HK-2 (cell line): ENCODE measurements around the gene UEVLD.

Experiments
- DNase-seq: peaks from one replicate; pipeline ENCODE4 v3.0.0-alpha.2; 2018; ENCODE audit not compliant: unreplicated experiment

The UEVLD gene

DNA sequence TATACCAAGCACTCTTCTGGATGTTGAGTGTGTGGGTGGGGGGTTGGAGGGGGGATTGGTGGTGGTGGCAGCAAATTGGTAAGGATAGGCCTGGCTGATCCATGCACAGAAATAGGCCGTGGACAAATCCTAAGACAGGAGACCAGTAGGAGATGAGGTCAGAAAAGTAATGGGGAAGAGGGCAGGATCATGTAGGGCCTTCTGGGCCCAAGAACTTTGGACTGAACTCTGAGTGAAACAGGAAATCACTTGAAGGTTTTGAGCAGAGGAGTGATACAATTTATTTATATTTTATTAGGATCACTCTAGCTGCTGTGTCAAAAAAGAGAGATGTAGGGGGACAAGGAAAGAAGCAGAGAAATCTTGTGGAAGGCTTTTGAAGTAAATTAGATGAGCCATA, 90.5 kb downstream of the UEVLD start:
- DNase-seq, result no peak

DNA sequence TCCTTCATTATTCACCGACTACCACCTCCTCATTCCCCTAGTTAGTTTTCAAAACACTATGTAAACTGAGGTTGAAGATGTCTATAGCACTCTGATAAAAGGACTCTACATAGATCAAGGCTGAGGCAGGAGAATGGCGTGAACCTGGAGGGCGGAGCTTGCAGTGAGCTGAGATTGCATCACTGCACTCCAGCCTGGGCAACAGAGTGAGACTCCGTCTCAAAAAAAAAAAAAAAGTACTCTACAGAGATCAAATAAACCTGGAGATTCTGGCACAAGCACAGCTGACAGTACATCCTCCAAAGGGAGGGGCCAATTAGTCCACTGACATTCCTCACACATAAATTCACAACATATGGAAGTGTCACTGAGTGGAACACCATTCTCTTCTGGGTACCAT, 92.8 kb downstream of the UEVLD start:
- DNase-seq, result no peak

DNA sequence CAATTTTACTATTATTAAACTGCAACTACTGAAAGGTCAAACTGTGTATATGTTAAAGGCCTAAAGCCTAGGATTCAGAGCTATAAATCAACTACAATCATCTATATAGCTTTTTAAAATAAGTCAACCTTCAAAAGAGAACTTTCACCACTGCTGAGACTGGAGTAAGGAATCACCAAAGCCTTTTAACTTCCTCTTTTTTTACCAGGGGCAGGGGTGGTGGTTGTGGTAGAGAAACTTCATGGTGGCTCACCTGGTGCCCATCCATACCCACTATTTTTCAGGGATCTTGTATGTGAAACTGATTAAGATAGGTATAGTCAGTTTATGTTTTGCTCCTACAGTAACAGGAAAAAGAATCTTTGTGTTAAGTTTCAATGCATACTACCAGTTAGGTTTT, 93.3 kb downstream of the UEVLD start:
- DNase-seq, result no peak

DNA sequence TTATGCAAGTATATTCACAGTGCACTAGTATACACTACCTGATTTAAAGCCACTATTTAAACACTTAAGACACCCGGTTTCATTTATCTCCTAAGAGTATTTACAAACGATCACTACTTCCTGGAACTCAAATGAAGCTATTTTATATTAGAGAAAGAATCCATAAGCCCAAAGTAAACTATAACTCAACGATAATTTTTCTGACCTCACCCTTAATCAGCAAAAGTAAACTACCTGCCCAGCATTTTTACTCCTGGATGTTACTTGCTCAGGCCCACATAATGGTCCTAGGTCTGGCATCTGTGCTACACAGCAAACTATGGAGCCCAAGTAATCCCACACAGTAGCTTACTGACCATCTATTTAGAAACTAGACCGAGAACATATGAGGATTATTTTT, 95.2 kb downstream of the UEVLD start:
- DNase-seq, result no peak

DNA sequence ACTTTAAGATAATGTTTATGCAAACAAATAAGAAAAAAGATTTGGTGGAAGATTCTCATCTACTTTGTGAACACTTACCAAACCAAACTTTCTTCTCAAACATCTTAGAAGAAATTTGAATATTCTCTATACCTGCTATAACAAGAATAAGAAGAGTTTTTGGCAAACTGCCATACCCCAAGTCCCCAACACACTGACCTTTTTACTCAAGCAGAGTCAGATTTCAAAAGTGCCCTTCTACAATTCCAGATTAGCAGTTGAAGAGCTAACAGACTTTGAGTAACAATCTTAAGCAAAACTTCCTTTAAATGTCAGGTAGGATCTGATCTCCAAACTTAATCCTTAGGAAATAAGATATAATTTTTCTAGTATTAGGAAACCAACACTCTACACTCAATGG, 95.6 kb downstream of the UEVLD start:
- DNase-seq, result no peak

DNA sequence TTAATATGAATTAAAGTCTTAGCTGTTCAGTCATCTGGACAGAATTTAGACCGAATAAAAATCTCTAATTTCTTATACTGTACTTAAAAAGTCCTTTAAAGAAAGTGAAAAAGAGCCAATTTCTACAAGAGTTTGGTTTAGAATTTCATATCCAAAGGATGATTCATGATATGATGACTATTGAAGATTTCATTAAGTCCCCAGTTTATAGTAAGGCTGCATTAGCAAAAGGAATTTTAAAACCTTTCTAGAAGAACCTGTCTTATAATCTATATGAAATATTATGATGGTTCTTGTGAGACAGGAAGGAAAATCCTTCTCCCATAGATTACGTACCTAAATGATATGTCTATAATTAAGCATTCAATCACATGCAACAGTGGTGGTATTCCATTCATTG, 96.6 kb downstream of the UEVLD start:
- no peak for DNase-seq

DNA sequence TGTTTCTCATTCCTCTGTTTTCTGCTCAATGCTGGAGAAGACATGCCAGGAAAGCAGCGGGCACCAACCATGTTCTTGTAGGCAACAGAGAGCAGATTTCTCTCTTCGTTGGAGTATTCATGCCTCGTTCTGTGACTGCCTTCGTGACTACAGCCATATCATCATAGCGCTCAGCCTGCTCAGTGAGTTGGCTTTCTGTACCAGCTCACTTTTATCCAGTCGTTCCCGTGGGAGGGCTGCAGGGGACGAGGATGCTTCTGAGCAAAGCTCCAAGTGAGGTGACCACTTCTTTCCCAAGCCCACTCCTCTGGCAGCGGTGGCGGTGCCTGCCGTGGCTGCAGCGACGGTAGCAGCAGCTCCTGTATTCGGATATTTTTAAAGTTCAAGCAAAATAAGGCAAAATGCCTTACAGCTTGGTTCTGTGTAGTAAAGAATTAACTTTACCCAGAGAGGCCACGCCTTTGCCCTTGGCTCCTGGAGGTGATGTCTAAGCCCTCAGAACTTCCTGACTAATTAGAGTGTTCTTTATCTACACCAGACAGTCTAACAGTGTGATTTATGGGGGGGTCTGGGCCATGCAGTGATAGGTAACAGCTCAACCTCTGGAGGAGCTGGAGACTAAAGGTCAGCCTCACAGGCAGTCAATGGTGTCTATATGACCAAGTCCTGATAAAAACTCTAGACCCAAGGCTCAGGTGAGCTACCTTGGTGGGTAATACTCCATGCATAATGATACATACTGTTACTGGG, 97.6 kb downstream of the UEVLD start:
- DNase-seq, result no peak

DNA sequence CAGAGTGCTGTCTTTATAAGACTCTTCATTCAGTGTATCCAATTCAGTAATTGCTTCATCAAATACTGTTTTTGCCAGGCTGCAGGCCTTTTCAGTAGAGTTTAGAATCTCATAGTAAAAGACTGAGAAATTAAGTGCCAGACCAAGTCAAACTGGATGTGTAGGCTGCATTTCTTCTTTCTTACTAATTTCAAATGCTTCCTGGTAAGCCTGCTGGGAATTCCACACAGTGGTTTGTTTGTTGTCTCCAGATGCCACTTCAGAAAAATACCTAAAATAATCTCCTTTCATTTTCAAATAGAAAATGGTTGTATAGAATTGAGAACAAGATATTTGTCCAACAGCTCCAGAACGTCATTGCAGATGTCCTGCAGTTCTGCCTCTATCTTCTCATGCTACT, 98.2 kb downstream of the UEVLD start:
- no peak for DNase-seq

DNA sequence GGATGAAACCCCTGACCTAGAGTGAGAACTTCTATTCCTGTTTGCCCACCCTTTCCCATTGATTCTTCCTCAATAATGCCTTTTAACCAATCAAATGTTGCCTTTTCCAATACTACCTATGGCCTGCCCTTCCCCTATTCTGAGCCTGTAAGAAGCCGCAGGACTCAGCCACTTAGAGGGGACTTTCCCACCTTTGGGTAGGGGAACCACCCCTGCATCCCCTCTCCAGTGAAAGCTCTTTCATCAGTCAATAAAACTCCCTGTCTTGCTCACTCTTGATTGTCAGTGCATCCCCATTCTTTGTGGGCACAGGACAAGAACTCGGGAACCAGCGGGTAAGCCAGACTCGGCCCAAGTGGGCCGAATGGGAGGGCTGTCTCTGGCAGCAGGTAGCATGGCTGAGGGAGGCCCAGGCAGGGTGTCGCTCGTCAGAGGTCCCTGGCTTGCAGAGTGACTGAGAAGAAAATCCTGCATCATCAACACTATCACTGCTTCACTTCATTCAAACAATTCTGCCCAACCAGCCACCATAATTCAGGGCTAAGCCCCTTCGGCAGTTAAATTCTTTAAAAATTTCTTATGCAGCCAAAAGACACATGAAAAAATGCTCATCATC, 102.5 kb downstream of the UEVLD start:
- no peak for DNase-seq
